Astrocyte of the cerebellum (primary cell): Measurements from ENCODE around the gene TEX36.

Experiments used
- DNase-seq: peaks from one replicate; pipeline ENCODE4 v3.0.0-alpha.2; 2011; ENCODE audit warnings: low read depth
- H3K4me3 ChIP-seq: 2 replicates; pipeline ENCODE4 v1.5.1; 2011; ENCODE audit warnings: mild to moderate bottlenecking, low read depth, low read length, moderate library complexity
- CTCF ChIP-seq: IDR thresholded peaks from 2 replicates; pipeline ENCODE4 v1.5.1; 2012; ENCODE audit warnings: low read length, low read depth, moderate library complexity, mild to moderate bottlenecking; ENCODE audit errors: missing control alignments
- in situ Hi-C: cut with HindIII; loops from 2 replicates; pipeline ENCODE4 v1.10.0; 2017; ENCODE audit warnings: low sequenced_read_pairs

The TEX36 gene

GRCh38 chr10:125679436-125679835 is 3.5 kb downstream of the TEX36 start:
- DNase-seq = no peak
- no peak overlapping the region for H3K4me3 ChIP-seq
- in situ Hi-C loops = no loop called here
- no peak for TF ChIP-seq CTCF

GRCh38 chr10:125672884-125673283 is 10.1 kb downstream of the TEX36 start:
- no peak for TF ChIP-seq CTCF
- no peak for DNase-seq
- in situ Hi-C loops = no loop called here
- H3K4me3 ChIP-seq = no peak overlapping the region

- TF ChIP-seq CTCF = no peak
- H3K4me3 ChIP-seq = no peak overlapping the region
- DNase-seq = no peak
- in situ Hi-C loops = no loop called here
These were observed 20.4 kb downstream of the TEX36 start for GRCh38 chr10:125662584-125662983.

- in situ Hi-C loops = no loop called here
- H3K4me3 ChIP-seq = no peak overlapping the region
- TF ChIP-seq CTCF = no peak
- DNase-seq = peak; percentile 82
These were observed 20.9 kb downstream of the TEX36 start for GRCh38 chr10:125661941-125662515.

GRCh38 chr10:125661431-125661940 is 21.5 kb downstream of the TEX36 start:
- no peak for DNase-seq
- no peak overlapping the region for H3K4me3 ChIP-seq
- no peak for TF ChIP-seq CTCF
- in situ Hi-C loops = no loop called here

- in situ Hi-C loops = no loop called here
- TF ChIP-seq CTCF = no peak
- DNase-seq = no peak
- no peak overlapping the region for H3K4me3 ChIP-seq
These were observed 23.9 kb downstream of the TEX36 start for GRCh38 chr10:125659071-125659470.
